WTC11 (cell line): ENCODE measurements around the gene ALAD. TPM values are rescaled to one million over a fixed set of nuclear protein-coding genes. Genes with fewer than 3 reads are reported as not detected.

Source experiments
- CBFB ChIP-seq: sonication (generic); formaldehyde crosslinking; IDR thresholded peaks from 2 replicates; pipeline ENCODE4 v1.8.1; 2022; ENCODE audit warnings: mild to moderate bottlenecking, low read depth, missing genetic modification reagents
- CREM ChIP-seq: sonication (generic); formaldehyde crosslinking; IDR thresholded peaks from 2 replicates; pipeline ENCODE4 v1.8.1; 2022; ENCODE audit warnings: mild to moderate bottlenecking, missing genetic modification reagents, moderate library complexity
- FOXK1 ChIP-seq: sonication (generic); formaldehyde crosslinking; IDR thresholded peaks from 2 replicates; pipeline ENCODE4 v1.8.0; 2022; ENCODE audit warnings: mild to moderate bottlenecking, moderate library complexity, missing genetic modification reagents
- GABPB1 ChIP-seq: sonication (generic); formaldehyde crosslinking; IDR thresholded peaks from 2 replicates; pipeline ENCODE4 v1.8.1; 2023; ENCODE audit warnings: mild to moderate bottlenecking, missing genetic modification reagents
- IRF2 ChIP-seq: sonication (generic); formaldehyde crosslinking; IDR thresholded peaks from 2 replicates; pipeline ENCODE4 v1.8.0; 2022; ENCODE audit warnings: low read depth, missing genetic modification reagents, borderline replicate concordance
- NFE2L1 ChIP-seq: sonication (generic); formaldehyde crosslinking; IDR thresholded peaks from 2 replicates; pipeline ENCODE4 v1.8.1; 2023; ENCODE audit warnings: missing genetic modification reagents
- NR1H2 ChIP-seq: sonication (generic); formaldehyde crosslinking; IDR thresholded peaks from 2 replicates; pipeline ENCODE4 v1.9.0; 2021; ENCODE audit warnings: mild to moderate bottlenecking, moderate library complexity, missing genetic modification reagents
- SP1 ChIP-seq: sonication (generic); formaldehyde crosslinking; conservative IDR thresholded peaks from 2 replicates; pipeline ENCODE4 v1.8.1; 2022; ENCODE audit warnings: missing genetic modification reagents
- TEAD1 ChIP-seq: sonication (generic); formaldehyde crosslinking; IDR thresholded peaks from 2 replicates; pipeline ENCODE4 v1.8.0; 2022; ENCODE audit warnings: mild to moderate bottlenecking, missing genetic modification reagents
- ZNF396 ChIP-seq: fragments of 250-450 bp; sonication (Bioruptor Pico); IDR thresholded peaks from 2 replicates; pipeline ENCODE4 v1.8.0; 2021; ENCODE audit warnings: mild to moderate bottlenecking, moderate library complexity, borderline replicate concordance
- ZNF423 ChIP-seq: fragments of 250-450 bp; sonication (Bioruptor Pico); IDR thresholded peaks from 2 replicates; pipeline ENCODE4 v2.1.2; 2022; ENCODE audit warnings: mild to moderate bottlenecking, moderate library complexity
- ZNF671 ChIP-seq: fragments of 250-450 bp; sonication (Bioruptor Pico); IDR thresholded peaks from 2 replicates; pipeline ENCODE4 v1.8.0; 2021; ENCODE audit warnings: mild to moderate bottlenecking
- total RNA-seq: library from RNA; stranded (reverse); gene quantifications from 3 replicates; pipeline ENCODE4 v1.2.3, GENCODE V29; 2021
- TF ChIP-seq, protein P1 (sequence below): sonication (generic); formaldehyde crosslinking; IDR thresholded peaks from 2 replicates; pipeline ENCODE4 v1.8.1; 2022; ENCODE audit warnings: mild to moderate bottlenecking, moderate library complexity, missing genetic modification reagents
- TF ChIP-seq, protein P2 (sequence below): fragments of 250-450 bp; sonication (Bioruptor Pico); IDR thresholded peaks from 2 replicates; pipeline ENCODE4 v1.9.0; 2021; ENCODE audit warnings: moderate library complexity, mild to moderate bottlenecking, inconsistent platforms, borderline replicate concordance
- TF ChIP-seq, protein P3 (sequence below): sonication (generic); formaldehyde crosslinking; IDR thresholded peaks from 2 replicates; pipeline ENCODE4 v1.8.1; 2023; ENCODE audit warnings: mild to moderate bottlenecking, moderate library complexity, missing genetic modification reagents
- TF ChIP-seq, protein P4 (sequence below): sonication (generic); formaldehyde crosslinking; IDR thresholded peaks from 2 replicates; pipeline ENCODE4 v1.8.0; 2023; ENCODE audit warnings: missing genetic modification reagents
- TF ChIP-seq, protein P5 (sequence below): sonication (generic); formaldehyde crosslinking; IDR thresholded peaks from 2 replicates; pipeline ENCODE4 v1.8.0; 2022; ENCODE audit warnings: mild to moderate bottlenecking, missing genetic modification reagents
- TF ChIP-seq, protein P6 (sequence below): sonication (generic); formaldehyde crosslinking; IDR thresholded peaks from 2 replicates; pipeline ENCODE4 v1.8.0; 2023; ENCODE audit warnings: missing genetic modification reagents, mild to moderate bottlenecking, borderline replicate concordance
- TF ChIP-seq, protein P7 (sequence below): sonication (generic); formaldehyde crosslinking; IDR thresholded peaks from 2 replicates; pipeline ENCODE4 v1.8.0; 2022; ENCODE audit warnings: mild to moderate bottlenecking, missing genetic modification reagents
- TF ChIP-seq, protein P8 (sequence below): sonication (generic); formaldehyde crosslinking; IDR thresholded peaks from 2 replicates; pipeline ENCODE4 v1.8.0; 2022; ENCODE audit warnings: mild to moderate bottlenecking, missing genetic modification reagents

Gene ALAD
- total RNA-seq, 1 experiment from 2014 or later = 15.9 TPM

DNA sequence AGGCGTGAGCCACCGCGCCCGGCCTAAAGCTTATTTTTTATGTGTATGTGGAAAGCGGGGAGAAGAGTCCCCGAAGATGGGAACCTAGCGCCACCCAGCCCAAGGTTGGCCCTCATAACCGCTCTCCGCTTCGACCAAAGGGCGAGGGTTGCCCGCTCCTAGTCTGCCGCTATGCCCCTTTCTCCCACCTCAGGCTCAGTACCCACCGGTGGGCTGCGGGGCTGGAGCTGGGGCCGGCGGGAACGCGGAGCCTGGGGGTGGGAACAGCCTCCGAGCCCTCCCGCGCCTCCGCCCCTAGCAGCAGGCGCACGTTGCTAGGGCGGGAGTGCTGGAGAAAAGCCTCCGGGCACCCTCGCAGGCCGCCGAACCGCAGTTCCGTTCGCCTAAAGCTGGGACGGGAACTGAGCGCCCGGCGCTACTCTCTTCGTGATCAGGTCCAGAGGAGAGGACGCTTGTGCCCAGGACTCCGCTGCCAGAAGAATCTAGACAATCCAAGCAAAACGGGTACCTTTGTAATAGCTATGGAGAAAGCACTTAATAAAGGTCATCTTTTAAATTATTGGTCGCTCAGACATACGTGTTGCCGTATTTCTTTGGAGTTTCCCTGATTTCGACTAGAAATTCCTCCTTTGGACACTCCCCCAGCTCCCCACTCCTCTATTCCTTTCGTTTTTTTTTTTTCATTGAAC is 60.9 kb downstream of the ALAD start, which contains the start of gene WDR31 (continued):
- TF ChIP-seq CBFB (CRISPR knock-in tag) (0 out of 2 replicates have a peak, but pooled peaks have one; percentile 64), FOXK1 (CRISPR knock-in tag) (peak; percentile 59), NR1H2 (CRISPR knock-in tag) (no peak), GABPB1 (CRISPR knock-in tag) (peak; percentile 70), IRF2 (CRISPR knock-in tag) (no peak), SP1 (peak; percentile 94), TEAD1 (CRISPR knock-in tag) (peak; percentile 89; the same call in 1 of the 2 replicates), NFE2L1 (CRISPR knock-in tag) (no peak), CREM (CRISPR knock-in tag) (peak; percentile 64; the same call in 1 of the 2 replicates), ZNF423 (0 out of 2 replicates have a peak, but pooled peaks have one; percentile 13), ZNF396 (CRISPR knock-in tag) (no peak), ZNF671 (CRISPR knock-in tag) (no peak)
- TF ChIP-seq, protein P1, sequence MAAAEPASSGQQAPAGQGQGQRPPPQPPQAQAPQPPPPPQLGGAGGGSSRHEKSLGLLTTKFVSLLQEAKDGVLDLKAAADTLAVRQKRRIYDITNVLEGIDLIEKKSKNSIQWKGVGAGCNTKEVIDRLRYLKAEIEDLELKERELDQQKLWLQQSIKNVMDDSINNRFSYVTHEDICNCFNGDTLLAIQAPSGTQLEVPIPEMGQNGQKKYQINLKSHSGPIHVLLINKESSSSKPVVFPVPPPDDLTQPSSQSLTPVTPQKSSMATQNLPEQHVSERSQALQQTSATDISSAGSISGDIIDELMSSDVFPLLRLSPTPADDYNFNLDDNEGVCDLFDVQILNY (CRISPR knock-in tag) = peak; percentile 95
- TF ChIP-seq, protein P2, sequence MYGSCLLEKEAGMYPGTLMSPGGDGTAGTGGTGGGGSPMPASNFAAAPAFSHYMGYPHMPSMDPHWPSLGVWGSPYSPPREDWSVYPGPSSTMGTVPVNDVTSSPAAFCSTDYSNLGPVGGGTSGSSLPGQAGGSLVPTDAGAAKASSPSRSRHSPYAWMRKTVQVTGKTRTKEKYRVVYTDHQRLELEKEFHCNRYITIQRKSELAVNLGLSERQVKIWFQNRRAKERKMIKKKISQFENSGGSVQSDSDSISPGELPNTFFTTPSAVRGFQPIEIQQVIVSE = no peak
- TF ChIP-seq, protein P3, sequence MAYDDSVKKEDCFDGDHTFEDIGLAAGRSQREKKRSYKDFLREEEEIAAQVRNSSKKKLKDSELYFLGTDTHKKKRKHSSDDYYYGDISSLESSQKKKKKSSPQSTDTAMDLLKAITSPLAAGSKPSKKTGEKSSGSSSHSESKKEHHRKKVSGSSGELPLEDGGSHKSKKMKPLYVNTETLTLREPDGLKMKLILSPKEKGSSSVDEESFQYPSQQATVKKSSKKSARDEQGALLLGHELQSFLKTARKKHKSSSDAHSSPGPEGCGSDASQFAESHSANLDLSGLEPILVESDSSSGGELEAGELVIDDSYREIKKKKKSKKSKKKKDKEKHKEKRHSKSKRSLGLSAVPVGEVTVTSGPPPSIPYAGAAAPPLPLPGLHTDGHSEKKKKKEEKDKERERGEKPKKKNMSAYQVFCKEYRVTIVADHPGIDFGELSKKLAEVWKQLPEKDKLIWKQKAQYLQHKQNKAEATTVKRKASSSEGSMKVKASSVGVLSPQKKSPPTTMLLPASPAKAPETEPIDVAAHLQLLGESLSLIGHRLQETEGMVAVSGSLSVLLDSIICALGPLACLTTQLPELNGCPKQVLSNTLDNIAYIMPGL (CRISPR knock-in tag) = peak; percentile 79
- TF ChIP-seq, protein P4, sequence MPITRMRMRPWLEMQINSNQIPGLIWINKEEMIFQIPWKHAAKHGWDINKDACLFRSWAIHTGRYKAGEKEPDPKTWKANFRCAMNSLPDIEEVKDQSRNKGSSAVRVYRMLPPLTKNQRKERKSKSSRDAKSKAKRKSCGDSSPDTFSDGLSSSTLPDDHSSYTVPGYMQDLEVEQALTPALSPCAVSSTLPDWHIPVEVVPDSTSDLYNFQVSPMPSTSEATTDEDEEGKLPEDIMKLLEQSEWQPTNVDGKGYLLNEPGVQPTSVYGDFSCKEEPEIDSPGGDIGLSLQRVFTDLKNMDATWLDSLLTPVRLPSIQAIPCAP (CRISPR knock-in tag) = 0 out of 2 replicates have a peak, but pooled peaks have one; percentile 46
- TF ChIP-seq, protein P5, sequence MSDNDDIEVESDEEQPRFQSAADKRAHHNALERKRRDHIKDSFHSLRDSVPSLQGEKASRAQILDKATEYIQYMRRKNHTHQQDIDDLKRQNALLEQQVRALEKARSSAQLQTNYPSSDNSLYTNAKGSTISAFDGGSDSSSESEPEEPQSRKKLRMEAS (CRISPR knock-in tag) = peak; percentile 86
- TF ChIP-seq, protein P6, sequence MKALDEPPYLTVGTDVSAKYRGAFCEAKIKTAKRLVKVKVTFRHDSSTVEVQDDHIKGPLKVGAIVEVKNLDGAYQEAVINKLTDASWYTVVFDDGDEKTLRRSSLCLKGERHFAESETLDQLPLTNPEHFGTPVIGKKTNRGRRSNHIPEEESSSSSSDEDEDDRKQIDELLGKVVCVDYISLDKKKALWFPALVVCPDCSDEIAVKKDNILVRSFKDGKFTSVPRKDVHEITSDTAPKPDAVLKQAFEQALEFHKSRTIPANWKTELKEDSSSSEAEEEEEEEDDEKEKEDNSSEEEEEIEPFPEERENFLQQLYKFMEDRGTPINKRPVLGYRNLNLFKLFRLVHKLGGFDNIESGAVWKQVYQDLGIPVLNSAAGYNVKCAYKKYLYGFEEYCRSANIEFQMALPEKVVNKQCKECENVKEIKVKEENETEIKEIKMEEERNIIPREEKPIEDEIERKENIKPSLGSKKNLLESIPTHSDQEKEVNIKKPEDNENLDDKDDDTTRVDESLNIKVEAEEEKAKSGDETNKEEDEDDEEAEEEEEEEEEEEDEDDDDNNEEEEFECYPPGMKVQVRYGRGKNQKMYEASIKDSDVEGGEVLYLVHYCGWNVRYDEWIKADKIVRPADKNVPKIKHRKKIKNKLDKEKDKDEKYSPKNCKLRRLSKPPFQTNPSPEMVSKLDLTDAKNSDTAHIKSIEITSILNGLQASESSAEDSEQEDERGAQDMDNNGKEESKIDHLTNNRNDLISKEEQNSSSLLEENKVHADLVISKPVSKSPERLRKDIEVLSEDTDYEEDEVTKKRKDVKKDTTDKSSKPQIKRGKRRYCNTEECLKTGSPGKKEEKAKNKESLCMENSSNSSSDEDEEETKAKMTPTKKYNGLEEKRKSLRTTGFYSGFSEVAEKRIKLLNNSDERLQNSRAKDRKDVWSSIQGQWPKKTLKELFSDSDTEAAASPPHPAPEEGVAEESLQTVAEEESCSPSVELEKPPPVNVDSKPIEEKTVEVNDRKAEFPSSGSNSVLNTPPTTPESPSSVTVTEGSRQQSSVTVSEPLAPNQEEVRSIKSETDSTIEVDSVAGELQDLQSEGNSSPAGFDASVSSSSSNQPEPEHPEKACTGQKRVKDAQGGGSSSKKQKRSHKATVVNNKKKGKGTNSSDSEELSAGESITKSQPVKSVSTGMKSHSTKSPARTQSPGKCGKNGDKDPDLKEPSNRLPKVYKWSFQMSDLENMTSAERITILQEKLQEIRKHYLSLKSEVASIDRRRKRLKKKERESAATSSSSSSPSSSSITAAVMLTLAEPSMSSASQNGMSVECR (CRISPR knock-in tag) = peak; percentile 33; the same call in 1 of the 2 replicates
- TF ChIP-seq, protein P7, sequence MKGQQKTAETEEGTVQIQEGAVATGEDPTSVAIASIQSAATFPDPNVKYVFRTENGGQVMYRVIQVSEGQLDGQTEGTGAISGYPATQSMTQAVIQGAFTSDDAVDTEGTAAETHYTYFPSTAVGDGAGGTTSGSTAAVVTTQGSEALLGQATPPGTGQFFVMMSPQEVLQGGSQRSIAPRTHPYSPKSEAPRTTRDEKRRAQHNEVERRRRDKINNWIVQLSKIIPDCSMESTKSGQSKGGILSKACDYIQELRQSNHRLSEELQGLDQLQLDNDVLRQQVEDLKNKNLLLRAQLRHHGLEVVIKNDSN (CRISPR knock-in tag) = no peak
- TF ChIP-seq, protein P8, sequence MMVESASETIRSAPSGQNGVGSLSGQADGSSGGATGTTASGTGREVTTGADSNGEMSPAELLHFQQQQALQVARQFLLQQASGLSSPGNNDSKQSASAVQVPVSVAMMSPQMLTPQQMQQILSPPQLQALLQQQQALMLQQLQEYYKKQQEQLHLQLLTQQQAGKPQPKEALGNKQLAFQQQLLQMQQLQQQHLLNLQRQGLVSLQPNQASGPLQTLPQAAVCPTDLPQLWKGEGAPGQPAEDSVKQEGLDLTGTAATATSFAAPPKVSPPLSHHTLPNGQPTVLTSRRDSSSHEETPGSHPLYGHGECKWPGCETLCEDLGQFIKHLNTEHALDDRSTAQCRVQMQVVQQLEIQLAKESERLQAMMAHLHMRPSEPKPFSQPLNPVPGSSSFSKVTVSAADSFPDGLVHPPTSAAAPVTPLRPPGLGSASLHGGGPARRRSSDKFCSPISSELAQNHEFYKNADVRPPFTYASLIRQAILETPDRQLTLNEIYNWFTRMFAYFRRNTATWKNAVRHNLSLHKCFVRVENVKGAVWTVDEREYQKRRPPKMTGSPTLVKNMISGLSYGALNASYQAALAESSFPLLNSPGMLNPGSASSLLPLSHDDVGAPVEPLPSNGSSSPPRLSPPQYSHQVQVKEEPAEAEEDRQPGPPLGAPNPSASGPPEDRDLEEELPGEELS (CRISPR knock-in tag) = peak; percentile 84
- TF ChIP-seq, all 79 proteins: peak for 19
